AG09319 (cell line): ENCODE data around the gene ESR1.
"Not testable (repeated sequence)": the region's sequence is repeated elsewhere in the genome, so short reads cannot be mapped to it uniquely, and the experiment has no call there.

Experiments
- DNase-seq: peaks from one replicate; pipeline ENCODE4 v3.0.0-alpha.2; 2010; ENCODE audit warnings: low read depth; ENCODE audit errors: extremely low read depth
- TF ChIP-seq, protein P1 (sequence below): IDR thresholded peaks from 2 replicates; pipeline ENCODE4 v1.5.1; 2011; ENCODE audit warnings: low read depth, mild to moderate bottlenecking, inconsistent platforms, low read length, moderate library complexity

The ESR1 gene

DNA sequence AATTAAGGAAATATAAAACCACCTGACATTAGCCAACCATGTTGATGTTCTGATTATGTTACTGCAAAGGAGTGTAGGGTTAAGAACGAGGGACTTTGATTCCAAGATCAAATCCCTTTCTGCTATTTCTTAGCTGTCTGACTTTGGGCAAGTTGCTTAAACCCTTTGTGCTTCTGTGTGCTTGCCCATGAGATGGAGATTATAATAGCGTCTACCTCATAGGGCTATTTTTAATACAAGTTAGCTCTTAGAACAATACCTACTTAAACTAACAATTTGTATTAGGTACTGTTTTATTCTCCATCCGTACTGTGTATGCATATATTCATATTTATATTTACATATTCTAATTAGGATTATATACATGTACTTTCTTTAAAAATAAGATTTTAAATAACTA, 263.8 kb downstream of the ESR1 start:
- TF ChIP-seq, protein P1, sequence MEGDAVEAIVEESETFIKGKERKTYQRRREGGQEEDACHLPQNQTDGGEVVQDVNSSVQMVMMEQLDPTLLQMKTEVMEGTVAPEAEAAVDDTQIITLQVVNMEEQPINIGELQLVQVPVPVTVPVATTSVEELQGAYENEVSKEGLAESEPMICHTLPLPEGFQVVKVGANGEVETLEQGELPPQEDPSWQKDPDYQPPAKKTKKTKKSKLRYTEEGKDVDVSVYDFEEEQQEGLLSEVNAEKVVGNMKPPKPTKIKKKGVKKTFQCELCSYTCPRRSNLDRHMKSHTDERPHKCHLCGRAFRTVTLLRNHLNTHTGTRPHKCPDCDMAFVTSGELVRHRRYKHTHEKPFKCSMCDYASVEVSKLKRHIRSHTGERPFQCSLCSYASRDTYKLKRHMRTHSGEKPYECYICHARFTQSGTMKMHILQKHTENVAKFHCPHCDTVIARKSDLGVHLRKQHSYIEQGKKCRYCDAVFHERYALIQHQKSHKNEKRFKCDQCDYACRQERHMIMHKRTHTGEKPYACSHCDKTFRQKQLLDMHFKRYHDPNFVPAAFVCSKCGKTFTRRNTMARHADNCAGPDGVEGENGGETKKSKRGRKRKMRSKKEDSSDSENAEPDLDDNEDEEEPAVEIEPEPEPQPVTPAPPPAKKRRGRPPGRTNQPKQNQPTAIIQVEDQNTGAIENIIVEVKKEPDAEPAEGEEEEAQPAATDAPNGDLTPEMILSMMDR, result no peak
- DNase-seq, result no peak

DNA sequence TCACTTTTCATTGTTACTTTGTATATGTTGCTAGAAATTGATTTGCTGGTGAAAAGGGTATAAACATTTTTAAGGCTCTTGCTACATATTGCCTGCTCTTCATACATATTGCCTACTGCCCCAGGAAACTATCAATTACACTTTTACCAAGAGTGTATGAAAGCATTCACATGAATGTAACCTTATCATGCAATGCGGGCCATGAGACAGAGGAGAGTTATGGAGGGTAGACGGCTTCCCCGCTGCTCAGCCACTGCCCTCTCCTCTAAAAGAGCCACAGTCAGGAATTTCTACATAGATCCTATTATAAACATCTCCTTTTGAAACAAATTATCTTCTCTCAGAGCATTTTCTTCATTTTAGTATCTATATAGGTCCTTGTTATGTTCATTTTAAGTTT, 264.4 kb downstream of the ESR1 start:
- TF ChIP-seq, protein P1, result no peak
- DNase-seq, result no peak

DNA sequence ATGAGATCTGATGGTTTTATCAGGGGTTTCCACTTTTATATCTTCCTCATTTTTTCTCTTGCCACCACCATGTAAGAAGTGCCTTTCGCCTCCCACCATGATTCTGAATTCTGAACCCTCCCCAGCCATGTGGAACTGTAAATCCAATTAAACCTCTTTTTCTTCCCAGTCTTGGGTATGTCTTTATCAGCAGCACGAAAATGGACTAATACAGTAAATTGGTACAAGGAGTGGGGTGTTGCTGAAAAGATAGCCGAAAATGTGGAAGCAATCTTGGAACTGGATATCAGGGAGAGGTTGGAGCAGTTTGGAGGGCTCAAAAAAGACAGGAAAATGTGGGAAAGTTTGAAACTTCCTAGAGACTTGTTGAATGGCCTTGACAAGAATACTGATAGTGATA, 268.8 kb downstream of the ESR1 start:
- not testable (repeated sequence) for DNase-seq

DNA sequence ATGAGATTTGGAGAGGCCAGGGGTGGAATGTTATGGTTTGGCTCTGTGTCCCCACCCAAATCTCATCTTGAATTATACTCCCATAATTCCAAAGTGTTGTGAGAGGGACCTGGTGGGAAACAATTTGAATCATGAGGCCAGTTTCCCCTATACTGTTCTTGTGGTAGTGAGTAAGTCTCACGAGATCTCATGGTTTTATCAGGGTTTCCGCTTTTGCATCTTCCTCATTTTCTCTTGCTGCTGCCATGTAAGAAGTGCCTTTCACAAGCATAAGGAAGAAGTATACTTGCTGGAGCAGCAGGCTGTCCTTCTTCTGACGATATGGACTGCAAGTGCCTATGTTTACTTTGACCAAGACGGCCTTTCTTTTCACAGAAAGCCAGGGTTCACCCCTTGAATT, 270.5 kb downstream of the ESR1 start:
- DNase-seq, result no peak
- TF ChIP-seq, protein P1, result no peak

DNA sequence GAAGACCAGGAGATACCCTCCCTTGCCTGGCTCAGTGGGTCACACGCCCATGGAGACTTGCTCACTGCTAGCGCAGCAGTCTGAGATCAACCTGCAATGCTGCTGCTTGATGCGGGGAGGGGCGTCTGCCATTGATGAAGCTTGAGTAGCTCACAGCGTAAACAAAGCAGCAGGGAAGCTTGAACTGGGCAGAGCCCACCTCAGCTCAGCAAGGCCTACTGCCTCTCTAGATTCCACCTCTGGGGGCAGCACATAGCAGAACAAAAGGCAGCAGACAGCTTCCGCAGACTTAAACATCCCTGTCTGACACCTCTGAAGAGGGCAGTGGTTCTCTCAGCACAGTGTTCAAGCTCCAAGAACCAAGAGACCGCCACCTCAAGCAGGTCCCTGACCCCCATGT, 271.3 kb downstream of the ESR1 start:
- TF ChIP-seq, protein P1, result no peak
- DNase-seq, result no peak

DNA sequence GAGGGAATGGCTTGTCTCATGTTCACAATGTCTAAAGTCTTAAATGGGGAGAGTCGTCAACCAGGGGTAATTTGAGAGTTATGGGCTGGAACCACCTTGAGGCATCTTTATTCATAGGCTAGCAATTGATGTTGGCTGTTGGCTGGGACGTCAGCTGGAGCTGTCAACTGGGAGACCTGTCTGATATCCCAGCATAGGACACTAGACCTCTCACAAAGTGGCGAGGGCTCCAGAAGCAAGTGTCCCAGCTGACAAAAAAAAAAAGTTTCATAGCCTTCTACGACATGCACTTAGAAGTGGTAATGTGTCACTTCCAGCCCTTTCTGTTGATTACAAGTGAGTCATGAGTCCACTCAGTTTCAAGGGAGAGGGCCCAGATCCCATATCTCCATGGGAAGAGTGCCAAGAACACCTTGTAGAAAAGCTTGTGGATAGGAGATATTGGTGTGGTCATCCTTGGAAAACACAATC, 278.0 kb downstream of the ESR1 start:
- TF ChIP-seq, protein P1, result no peak

DNA sequence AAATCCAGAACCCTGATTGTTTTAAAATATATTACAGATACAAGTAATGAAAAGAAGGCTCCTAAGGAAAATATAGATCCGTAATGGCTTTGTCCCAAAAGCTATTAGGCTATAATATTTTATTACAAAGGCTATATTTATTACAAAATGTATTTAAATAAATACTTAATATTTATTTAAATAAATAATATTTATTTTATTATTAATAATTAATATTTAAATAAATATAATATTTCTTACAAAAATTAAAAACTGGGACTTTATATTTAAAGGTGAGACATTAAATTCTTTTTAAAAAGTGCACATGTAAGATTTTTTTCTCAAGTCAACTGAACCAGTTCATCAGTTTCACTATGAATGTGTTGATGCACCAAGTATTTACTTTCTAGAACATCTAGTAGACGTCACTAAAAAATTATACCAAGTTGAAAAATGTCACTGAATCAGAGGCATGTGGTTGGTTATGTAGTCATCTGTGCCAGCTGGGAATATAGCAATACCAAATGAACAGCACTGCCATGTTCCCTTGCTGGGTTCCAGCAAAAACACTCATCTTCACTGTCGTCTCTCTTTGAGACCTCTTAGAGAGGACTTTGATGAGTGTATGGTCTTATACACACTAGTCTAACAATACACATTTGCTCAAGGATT, 278.9 kb downstream of the ESR1 start:
- DNase-seq, result no peak
- TF ChIP-seq, protein P1, result no peak

More for the DNA sequence above, 278.0 kb downstream of the ESR1 start:
- no peak for DNase-seq

DNA sequence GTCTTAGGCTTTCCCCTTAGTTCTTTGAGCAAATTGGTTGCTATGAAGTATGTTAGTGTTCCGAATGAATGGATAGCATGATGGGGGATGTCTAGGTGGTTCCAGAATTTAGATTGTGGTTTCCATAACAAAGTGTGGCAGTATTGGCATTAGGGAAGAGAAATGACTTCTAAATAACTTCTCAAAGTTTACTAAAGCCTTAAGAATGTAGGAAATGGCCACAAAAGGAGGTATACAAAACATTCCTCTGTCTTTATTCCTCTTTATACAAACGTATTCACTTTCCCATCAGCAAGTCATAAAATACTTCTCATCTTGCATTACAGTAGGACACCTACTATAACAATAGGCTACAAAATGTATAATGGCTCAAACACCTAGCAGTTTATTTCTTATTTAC, 279.6 kb downstream of the ESR1 start:
- TF ChIP-seq, protein P1, result no peak
- no peak for DNase-seq
